GM19438 (cell line): ENCODE results near the gene ARID3A.
"Not testable (repeated sequence)": the region's sequence is repeated elsewhere in the genome, so short reads cannot be mapped to it uniquely, and the experiment has no call there.

Experiments
- ATAC-seq: cut with Tn5 transposase; IDR thresholded peaks from one replicate; pipeline ENCODE4 v1.9.1; 2021; ENCODE audit warnings: low read depth; ENCODE audit not compliant: unreplicated experiment

Gene ARID3A

GRCh38 chr19:925526-926322 is at the start of gene ARID3A:
Gene ARID3A (plus strand): TSS chr19:926035. CDS start chr19:929529, 3,494 bp downstream.
- peak; percentile 42 for ATAC-seq

- ATAC-seq, result no peak
Observed at GRCh38 chr19:876089-876488, 49.7 kb upstream of the ARID3A start.

- no peak for ATAC-seq
Observed at GRCh38 chr19:876780-877314, 49.0 kb upstream of the ARID3A start.

GRCh38 chr19:877992-878660 is 47.7 kb upstream of the ARID3A start:
- ATAC-seq, result not testable (repeated sequence)

- not testable (repeated sequence) for ATAC-seq
Observed at GRCh38 chr19:878751-879561, 46.9 kb upstream of the ARID3A start.

- ATAC-seq, result no peak
Observed at GRCh38 chr19:879711-880438, 46.0 kb upstream of the ARID3A start.

GRCh38 chr19:881385-882071 is 44.3 kb upstream of the ARID3A start:
- ATAC-seq, result no peak

- ATAC-seq, result no peak
Observed at GRCh38 chr19:882871-883497, 42.9 kb upstream of the ARID3A start.

GRCh38 chr19:883661-884211 is 42.1 kb upstream of the ARID3A start:
- no peak for ATAC-seq

GRCh38 chr19:884420-885211 is 41.2 kb upstream of the ARID3A start:
- ATAC-seq, result no peak

GRCh38 chr19:885536-886224 is 40.2 kb upstream of the ARID3A start:
- no peak for ATAC-seq

- ATAC-seq, result no peak
Observed at GRCh38 chr19:887072-887471, 38.8 kb upstream of the ARID3A start.

- ATAC-seq, result no peak
Observed at GRCh38 chr19:887599-887998, 38.2 kb upstream of the ARID3A start.

GRCh38 chr19:888581-889385 is 37.1 kb upstream of the ARID3A start:
- no peak for ATAC-seq

- no peak for ATAC-seq
Observed at GRCh38 chr19:889662-890295, 36.1 kb upstream of the ARID3A start.

GRCh38 chr19:890831-891230 is 35.0 kb upstream of the ARID3A start:
- ATAC-seq, result no peak
